ENCODE results near the gene TXLNA.
A peak's percentile ranks its signal among the peaks of the same experiment; 100 is the strongest.

The TXLNA gene

GRCh38 chr1:32215629-32216480 is 36.4 kb downstream of the TXLNA start:
- WGBS, 2 experiments (ENCODE audit: insufficient coverage in 2 of 2) = 78 to 83% methylated on average over 6 of the region's 10 CpGs
- H3K27ac ChIP-seq (ENCODE audit: low read depth, low read length, severe bottlenecking) = no peak overlapping the region

GRCh38 chr1:32216566-32216965 is 37.1 kb downstream of the TXLNA start:
- 94 to 96% methylated on average over 3 to 4 of the region's 5 CpGs for WGBS, 2 experiments (ENCODE audit: insufficient coverage in 2 of 2)
- Histone ChIP-seq H3K4me1 (ENCODE audit: control insufficient read depth, insufficient read depth, low read length, poor library complexity, severe bottlenecking) (peaks cover 7% of the 10 kb centered on the region), H3K9me3 (ENCODE audit: control insufficient read depth, low read length) (no peaks in the 10 kb centered on the region), H3K27ac (ENCODE audit: low read depth, low read length, severe bottlenecking) (no peak overlapping the region), H3K36me3 (ENCODE audit: control insufficient read depth, insufficient read depth, low read length) (peaks cover 55% of the 10 kb centered on the region), H3K4me3 (ENCODE audit: extremely low read depth, insufficient read depth, low read length, poor library complexity, severe bottlenecking) (no peak overlapping the region)

More at GRCh38 chr1:32215629-32216480, 36.4 kb downstream of the TXLNA start:
- Histone ChIP-seq H3K36me3 (ENCODE audit: control insufficient read depth, insufficient read depth, low read length) (peaks cover 55% of the 10 kb centered on the region), H3K9me3 (ENCODE audit: control insufficient read depth, low read length) (no peaks in the 10 kb centered on the region), H3K4me3 (ENCODE audit: extremely low read depth, insufficient read depth, low read length, poor library complexity, severe bottlenecking) (no peak overlapping the region), H3K4me1 (ENCODE audit: control insufficient read depth, insufficient read depth, low read length, poor library complexity, severe bottlenecking) (peaks cover 4% of the 10 kb centered on the region)

GRCh38 chr1:32219022-32219421 is 39.5 kb downstream of the TXLNA start:
- WGBS, 2 experiments (ENCODE audit: insufficient coverage in 2 of 2) = 93 to 95% methylated on average over 3 to 5 of the region's 7 CpGs
- Histone ChIP-seq H3K36me3 (ENCODE audit: control insufficient read depth, insufficient read depth, low read length) (peaks cover 54% of the 10 kb centered on the region), H3K27ac (ENCODE audit: low read depth, low read length, severe bottlenecking) (no peak overlapping the region), H3K9me3 (ENCODE audit: control insufficient read depth, low read length) (no peaks in the 10 kb centered on the region), H3K4me1 (ENCODE audit: control insufficient read depth, insufficient read depth, low read length, poor library complexity, severe bottlenecking) (peaks cover 14% of the 10 kb centered on the region), H3K4me3 (ENCODE audit: extremely low read depth, insufficient read depth, low read length, poor library complexity, severe bottlenecking) (no peak overlapping the region)

DNA sequence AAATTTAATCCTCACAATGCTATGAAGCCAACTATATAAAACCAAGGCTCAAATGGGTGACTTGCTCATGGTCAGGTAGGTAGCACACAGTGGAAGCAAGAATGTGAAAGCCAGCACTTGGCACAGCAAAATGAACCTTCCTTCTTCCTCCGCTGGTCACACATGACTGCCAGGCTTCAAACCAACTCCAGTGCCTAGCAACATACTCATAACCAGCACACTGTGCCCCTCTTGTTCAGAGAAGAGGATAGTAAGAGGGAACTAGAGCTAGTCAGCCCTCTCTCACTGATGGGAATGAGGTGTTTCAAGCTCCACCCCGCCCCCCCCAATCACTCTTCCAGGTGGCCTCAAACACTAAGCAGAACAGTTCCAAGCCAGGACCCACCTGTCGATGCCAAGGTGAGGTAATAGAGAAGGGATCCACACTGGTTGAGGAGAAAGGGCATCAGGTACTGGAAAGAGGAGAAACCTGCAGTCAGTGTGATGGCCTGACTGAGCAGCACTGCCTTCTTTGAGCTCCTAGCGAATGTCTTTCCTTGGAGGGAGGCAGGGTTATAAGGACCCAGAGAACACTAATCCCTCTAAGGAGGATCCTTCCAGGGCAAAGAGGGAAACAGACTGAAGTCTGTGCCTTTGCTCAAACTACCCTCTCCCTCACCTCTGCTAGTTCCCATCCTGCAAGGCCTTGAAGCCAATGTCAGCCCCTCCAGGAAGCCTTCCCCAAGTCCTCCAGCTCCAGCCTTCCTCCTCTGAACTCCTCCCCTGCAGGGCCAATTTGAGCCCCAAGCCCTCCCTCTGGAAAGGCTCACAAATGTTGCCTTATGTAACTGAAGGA is 41.5 kb downstream of the TXLNA start:
- WGBS, 2 experiments (ENCODE audit: insufficient coverage in 2 of 2) = 93 to 100% methylated on average over 2 of the region's 4 CpGs
- no peak overlapping the region for H3K27ac ChIP-seq (ENCODE audit: low read depth, low read length, severe bottlenecking)
- peaks cover 57% of the 10 kb centered on the region for H3K36me3 ChIP-seq (ENCODE audit: control insufficient read depth, insufficient read depth, low read length)
- peak overlapping the region; percentile 96 for H3K4me3 ChIP-seq (ENCODE audit: extremely low read depth, insufficient read depth, low read length, poor library complexity, severe bottlenecking)
- H3K9me3 ChIP-seq (ENCODE audit: control insufficient read depth, low read length) = no peaks in the 10 kb centered on the region
- peaks cover 14% of the 10 kb centered on the region for H3K4me1 ChIP-seq (ENCODE audit: control insufficient read depth, insufficient read depth, low read length, poor library complexity, severe bottlenecking)

- WGBS, 2 experiments (ENCODE audit: insufficient coverage in 2 of 2) = 4 to 5% methylated on average over 10 to 12 of the region's 13 CpGs
- H3K27ac ChIP-seq (ENCODE audit: low read depth, low read length, severe bottlenecking) = peak overlapping the region; percentile 85
- peaks cover 14% of the 10 kb centered on the region for H3K4me1 ChIP-seq (ENCODE audit: control insufficient read depth, insufficient read depth, low read length, poor library complexity, severe bottlenecking)
- H3K36me3 ChIP-seq (ENCODE audit: control insufficient read depth, insufficient read depth, low read length) = peaks cover 58% of the 10 kb centered on the region
- H3K4me3 ChIP-seq (ENCODE audit: extremely low read depth, insufficient read depth, low read length, poor library complexity, severe bottlenecking) = peak overlapping the region; percentile 96
- H3K9me3 ChIP-seq (ENCODE audit: control insufficient read depth, low read length) = no peaks in the 10 kb centered on the region
Measured at GRCh38 chr1:32221581-32221979, 42.1 kb downstream of the TXLNA start.

DNA sequence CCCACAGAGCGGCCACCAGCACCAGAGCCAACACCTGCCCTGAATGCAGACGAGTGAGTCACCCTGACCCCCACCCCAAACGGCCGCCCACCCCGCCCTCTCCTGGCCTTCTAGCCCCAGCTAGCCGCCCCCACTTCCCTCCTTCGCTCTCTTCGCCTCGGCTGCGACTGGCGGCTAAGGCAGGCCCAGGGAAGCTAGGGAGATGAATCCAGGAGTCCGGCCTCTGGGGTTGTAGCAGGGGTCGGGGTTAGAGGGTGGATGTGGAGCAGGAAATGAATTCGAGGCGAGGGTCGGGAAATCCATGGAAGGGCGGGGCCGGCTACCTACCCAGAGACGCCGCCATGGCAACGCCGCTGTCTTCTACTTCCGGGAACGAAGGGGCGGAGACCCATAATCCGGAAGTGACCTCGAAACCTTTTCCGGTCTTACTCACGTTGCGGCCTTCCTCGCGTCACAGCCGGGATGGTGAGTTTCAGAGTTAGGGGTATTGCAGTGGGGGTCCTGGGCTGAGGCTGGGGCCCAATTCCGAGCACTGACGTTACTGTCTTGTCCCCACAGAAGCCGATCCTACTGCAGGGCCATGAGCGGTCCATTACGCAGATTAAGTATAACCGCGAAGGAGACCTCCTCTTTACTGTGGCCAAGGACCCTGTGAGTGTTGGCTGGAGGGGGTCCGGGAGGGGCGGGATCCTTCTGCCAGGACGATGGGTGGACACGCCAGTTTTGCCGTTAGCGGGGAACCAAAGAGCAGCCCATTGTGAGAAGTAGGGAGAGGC is 42.7 kb downstream of the TXLNA start, which contains the start of the genes EIF3I and TMEM234:
Gene EIF3I (plus strand): TSS at position 428 of the 776 bp plus-strand sequence. CDS start 35 bp downstream, at position 463.
Gene TMEM234 (minus strand): TSS at position 374 of the 776 bp plus-strand sequence. CDS start 31 bp downstream, at position 343.
- peaks cover 57% of the 10 kb centered on the region for H3K36me3 ChIP-seq (ENCODE audit: control insufficient read depth, insufficient read depth, low read length)
- peaks cover 14% of the 10 kb centered on the region for H3K4me1 ChIP-seq (ENCODE audit: control insufficient read depth, insufficient read depth, low read length, poor library complexity, severe bottlenecking)
- peak within 1 kb of the TSS; percentile 96 for H3K4me3 ChIP-seq (ENCODE audit: extremely low read depth, insufficient read depth, low read length, poor library complexity, severe bottlenecking)
- WGBS, 2 experiments (ENCODE audit: insufficient coverage in 2 of 2) = 0% methylated on average over 30 to 33 of the region's 46 CpGs
- H3K27ac ChIP-seq (ENCODE audit: low read depth, low read length, severe bottlenecking) = peak within 1 kb of the TSS; percentile 85
- H3K9me3 ChIP-seq (ENCODE audit: control insufficient read depth, low read length) = no peaks in the 10 kb centered on the region

- Histone ChIP-seq H3K27ac (ENCODE audit: low read depth, low read length, severe bottlenecking) (no peak overlapping the region), H3K4me3 (ENCODE audit: extremely low read depth, insufficient read depth, low read length, poor library complexity, severe bottlenecking) (peak overlapping the region; percentile 2), H3K9me3 (ENCODE audit: control insufficient read depth, low read length) (no peaks in the 10 kb centered on the region), H3K36me3 (ENCODE audit: control insufficient read depth, insufficient read depth, low read length) (peaks cover 65% of the 10 kb centered on the region), H3K4me1 (ENCODE audit: control insufficient read depth, insufficient read depth, low read length, poor library complexity, severe bottlenecking) (peaks cover 14% of the 10 kb centered on the region)
- 92 to 94% methylated on average over 3 of the region's 3 CpGs for WGBS, 2 experiments (ENCODE audit: insufficient coverage in 2 of 2)
Measured at GRCh38 chr1:32223683-32224082, 44.2 kb downstream of the TXLNA start.

DNA sequence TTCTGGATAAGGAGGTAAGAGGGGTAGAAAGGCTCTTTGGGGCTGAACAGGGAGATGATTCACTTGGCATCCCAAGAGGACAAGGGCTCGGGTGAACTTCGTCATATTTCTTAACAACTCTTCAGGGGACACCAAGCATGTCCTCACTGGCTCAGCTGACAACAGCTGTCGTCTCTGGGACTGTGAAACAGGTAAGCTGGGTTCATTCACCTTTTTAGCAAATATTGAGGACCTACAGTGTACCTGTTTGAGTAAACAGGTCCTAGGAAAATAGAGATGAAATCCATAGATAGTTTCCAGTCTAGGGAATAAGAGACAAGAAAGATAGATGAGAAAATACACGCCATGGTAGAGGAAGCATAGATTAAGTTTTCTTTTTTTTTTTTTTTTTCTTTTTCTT is 44.8 kb downstream of the TXLNA start:
- H3K36me3 ChIP-seq (ENCODE audit: control insufficient read depth, insufficient read depth, low read length) = peaks cover 65% of the 10 kb centered on the region
- H3K4me1 ChIP-seq (ENCODE audit: control insufficient read depth, insufficient read depth, low read length, poor library complexity, severe bottlenecking) = peaks cover 14% of the 10 kb centered on the region
- H3K4me3 ChIP-seq (ENCODE audit: extremely low read depth, insufficient read depth, low read length, poor library complexity, severe bottlenecking) = no peak overlapping the region
- H3K27ac ChIP-seq (ENCODE audit: low read depth, low read length, severe bottlenecking) = no peak overlapping the region
- WGBS, 2 experiments (ENCODE audit: insufficient coverage in 2 of 2) = 97 to 100% methylated on average over 2 to 3 of the region's 4 CpGs
- H3K9me3 ChIP-seq (ENCODE audit: control insufficient read depth, low read length) = no peaks in the 10 kb centered on the region

DNA sequence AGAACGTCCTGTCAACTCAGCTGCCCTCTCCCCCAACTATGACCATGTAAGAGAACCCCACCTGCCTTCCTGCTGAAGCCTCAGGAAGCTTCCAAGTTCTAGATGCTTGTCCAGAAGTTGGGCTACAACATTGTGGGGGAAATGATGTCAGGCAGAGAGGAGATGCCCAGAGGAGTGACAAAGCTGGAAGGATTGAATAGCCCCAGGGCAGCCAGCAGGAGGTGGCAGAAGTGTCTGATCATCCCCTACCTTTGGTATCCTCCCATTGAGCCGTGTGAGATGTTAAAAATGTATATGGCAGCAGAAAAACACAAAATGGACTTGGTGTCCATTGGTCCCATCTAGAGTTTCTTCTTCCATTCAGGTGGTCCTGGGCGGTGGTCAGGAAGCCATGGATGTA is 49.3 kb downstream of the TXLNA start:
- Histone ChIP-seq H3K27ac (ENCODE audit: low read depth, low read length, severe bottlenecking) (no peak overlapping the region), H3K4me3 (ENCODE audit: extremely low read depth, insufficient read depth, low read length, poor library complexity, severe bottlenecking) (no peak overlapping the region), H3K4me1 (ENCODE audit: control insufficient read depth, insufficient read depth, low read length, poor library complexity, severe bottlenecking) (peaks cover under 1% of the 10 kb centered on the region), H3K36me3 (ENCODE audit: control insufficient read depth, insufficient read depth, low read length) (peaks cover 80% of the 10 kb centered on the region), H3K9me3 (ENCODE audit: control insufficient read depth, low read length) (no peaks in the 10 kb centered on the region)
- 80 to 100% methylated on average over 1 to 2 of the region's 3 CpGs for WGBS, 2 experiments (ENCODE audit: insufficient coverage in 2 of 2)

- WGBS, 2 experiments (ENCODE audit: insufficient coverage in 2 of 2) = 83 to 90% methylated on average over 4 to 5 of the region's 5 CpGs
- Histone ChIP-seq H3K27ac (ENCODE audit: low read depth, low read length, severe bottlenecking) (no peak overlapping the region), H3K9me3 (ENCODE audit: control insufficient read depth, low read length) (no peaks in the 10 kb centered on the region), H3K36me3 (ENCODE audit: control insufficient read depth, insufficient read depth, low read length) (peaks cover 61% of the 10 kb centered on the region), H3K4me1 (ENCODE audit: control insufficient read depth, insufficient read depth, low read length, poor library complexity, severe bottlenecking) (no peaks in the 10 kb centered on the region), H3K4me3 (ENCODE audit: extremely low read depth, insufficient read depth, low read length, poor library complexity, severe bottlenecking) (no peak overlapping the region)
Measured at GRCh38 chr1:32231843-32232432, 52.5 kb downstream of the TXLNA start.
